GM19043 (cell line): ENCODE measurements around the gene SLC50A1.
"Not testable (repeated sequence)": the region's sequence is repeated elsewhere in the genome, so short reads cannot be mapped to it uniquely, and the experiment has no call there.

Experiments used
- ATAC-seq: cut with Tn5 transposase; IDR thresholded peaks from one replicate; pipeline ENCODE4 v1.9.1; 2021; ENCODE audit warnings: low read depth; ENCODE audit not compliant: unreplicated experiment

SLC50A1 gene

GRCh38 chr1:155133799-155134281, 1.8 kb upstream of the SLC50A1 start:
- ATAC-seq: no peak

GRCh38 chr1:155134322-155134721, 1.3 kb upstream of the SLC50A1 start:
- ATAC-seq: no peak

GRCh38 chr1:155134880-155135414, 705 bp upstream of the SLC50A1 start:
- no peak for ATAC-seq

- no peak for ATAC-seq
These were observed 1.1 kb downstream of the SLC50A1 start for GRCh38 chr1:155136748-155137147.

- ATAC-seq: no peak
These were observed 1.7 kb downstream of the SLC50A1 start for GRCh38 chr1:155137154-155137949.

GRCh38 chr1:155139895-155140629, 4.4 kb downstream of the SLC50A1 start, which contains the start of gene DPM3:
DPM3 (minus strand) TSS chr1:155140531; CDS start chr1:155140240, 291 bp downstream.
- ATAC-seq: peak; percentile 62

DNA sequence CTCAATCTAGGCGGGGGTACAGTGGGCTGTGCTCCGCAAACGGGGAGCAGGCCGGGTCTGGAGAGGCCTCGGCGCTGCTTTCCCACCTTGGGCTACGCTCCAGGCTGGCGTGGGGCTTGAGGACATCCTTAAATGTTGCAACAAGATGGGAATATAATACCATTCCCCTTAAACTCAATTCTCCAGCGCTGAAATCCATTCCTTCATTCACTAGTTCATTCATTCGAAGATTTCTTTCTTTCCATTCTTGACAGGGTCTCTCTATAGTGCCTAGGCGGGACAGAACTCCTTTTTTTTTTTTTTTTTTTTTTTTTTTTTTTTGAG, 4.9 kb downstream of the SLC50A1 start:
- no peak for ATAC-seq

DNA sequence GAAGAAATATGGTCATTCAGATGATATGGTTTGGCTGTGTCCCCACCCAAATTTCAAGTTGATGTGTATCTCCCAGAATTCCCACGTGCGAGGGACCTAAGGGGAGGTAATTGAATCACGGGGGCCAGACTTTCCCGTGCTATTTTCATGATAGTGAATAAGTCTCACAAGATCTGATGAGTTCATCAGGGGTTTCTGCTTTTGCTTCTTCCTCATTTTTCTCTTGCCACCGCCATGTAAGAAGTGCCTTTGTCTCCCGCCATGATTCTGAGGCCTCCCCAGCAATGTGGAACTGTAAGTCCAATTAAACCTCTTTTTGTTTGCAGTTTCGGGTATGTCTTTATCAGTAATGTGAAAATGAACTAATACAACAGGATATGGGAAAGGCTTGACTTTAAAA, 6.1 kb downstream of the SLC50A1 start:
- no peak for ATAC-seq

DNA sequence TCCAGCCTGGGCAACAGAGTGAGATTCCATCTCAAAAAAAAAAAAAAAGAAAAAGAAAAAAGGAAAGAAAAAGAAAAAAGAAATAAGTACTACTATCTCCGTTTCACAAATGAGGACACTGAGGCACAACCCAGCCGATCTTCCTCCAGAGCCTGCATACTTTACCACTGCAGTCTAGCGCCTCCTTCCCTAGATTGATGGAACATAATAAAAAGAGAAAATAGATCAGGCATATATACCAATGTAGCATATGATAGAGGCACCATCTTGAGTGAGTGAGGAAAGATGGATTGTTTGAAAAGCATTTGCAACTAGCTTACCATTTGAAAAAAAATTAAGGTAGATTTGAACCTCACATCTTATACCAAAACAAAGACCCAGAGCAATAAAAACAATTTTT, 9.8 kb downstream of the SLC50A1 start:
- ATAC-seq: no peak

DNA sequence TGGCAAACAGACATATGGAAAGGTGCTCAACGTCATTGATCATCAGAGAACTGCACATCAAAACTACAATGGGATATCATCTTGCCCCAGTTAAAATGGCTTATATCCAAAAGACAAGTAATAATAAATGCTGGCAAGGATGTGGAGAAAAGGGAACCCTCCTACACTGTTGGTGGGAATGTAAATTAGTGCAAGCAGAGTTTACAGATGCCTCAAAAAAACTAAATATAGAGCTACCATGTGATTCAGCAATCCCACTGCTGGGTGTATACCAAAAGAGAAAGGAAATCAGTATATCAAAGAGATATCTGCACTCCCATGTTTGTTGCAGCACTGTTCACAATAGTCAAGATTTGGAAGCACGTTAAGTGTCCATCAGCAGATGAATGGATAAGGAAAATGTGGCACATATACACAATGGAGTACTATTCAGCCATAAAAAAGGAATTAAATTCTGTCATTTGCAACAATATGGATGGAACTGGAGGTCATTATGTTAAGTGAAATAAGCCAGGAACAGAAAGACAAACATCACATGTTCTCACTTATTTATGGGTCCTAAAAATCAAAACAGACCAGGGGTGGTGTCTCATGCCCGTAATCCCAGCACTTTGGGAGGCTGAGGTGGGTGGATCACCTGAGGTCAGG, 20.5 kb downstream of the SLC50A1 start:
- not testable (repeated sequence) for ATAC-seq

GRCh38 chr1:155158991-155159390, 23.3 kb downstream of the SLC50A1 start:
- ATAC-seq: no peak

GRCh38 chr1:155160128-155160527, 24.5 kb downstream of the SLC50A1 start:
- ATAC-seq: no peak

GRCh38 chr1:155162631-155163030, 27.0 kb downstream of the SLC50A1 start:
- not testable (repeated sequence) for ATAC-seq

- ATAC-seq: not testable (repeated sequence)
These were observed 28.1 kb downstream of the SLC50A1 start for GRCh38 chr1:155163785-155164184.

- ATAC-seq: not testable (repeated sequence)
These were observed 29.0 kb downstream of the SLC50A1 start for GRCh38 chr1:155164625-155165024.

DNA sequence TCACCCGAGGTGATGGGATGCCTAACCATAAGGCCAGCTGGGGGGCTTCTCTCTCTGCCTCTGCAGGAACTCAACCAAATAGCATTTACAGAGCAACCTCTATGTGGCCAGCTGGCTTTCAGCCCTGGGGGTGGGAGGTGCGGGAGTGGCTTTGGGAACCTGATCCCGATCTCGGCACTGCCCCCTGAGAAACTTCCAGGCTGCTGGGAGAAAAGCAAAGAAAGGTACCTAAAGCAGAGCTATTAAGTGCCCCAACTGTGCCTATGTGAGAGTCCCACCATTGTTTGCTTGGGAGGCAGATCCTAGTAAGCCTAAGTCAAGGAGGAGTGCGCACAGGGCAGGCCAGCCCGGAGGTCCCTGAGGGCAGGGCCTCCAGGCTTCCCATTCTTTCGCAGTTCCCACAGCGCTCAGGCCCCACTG, 30.4 kb downstream of the SLC50A1 start:
- ATAC-seq: no peak

DNA sequence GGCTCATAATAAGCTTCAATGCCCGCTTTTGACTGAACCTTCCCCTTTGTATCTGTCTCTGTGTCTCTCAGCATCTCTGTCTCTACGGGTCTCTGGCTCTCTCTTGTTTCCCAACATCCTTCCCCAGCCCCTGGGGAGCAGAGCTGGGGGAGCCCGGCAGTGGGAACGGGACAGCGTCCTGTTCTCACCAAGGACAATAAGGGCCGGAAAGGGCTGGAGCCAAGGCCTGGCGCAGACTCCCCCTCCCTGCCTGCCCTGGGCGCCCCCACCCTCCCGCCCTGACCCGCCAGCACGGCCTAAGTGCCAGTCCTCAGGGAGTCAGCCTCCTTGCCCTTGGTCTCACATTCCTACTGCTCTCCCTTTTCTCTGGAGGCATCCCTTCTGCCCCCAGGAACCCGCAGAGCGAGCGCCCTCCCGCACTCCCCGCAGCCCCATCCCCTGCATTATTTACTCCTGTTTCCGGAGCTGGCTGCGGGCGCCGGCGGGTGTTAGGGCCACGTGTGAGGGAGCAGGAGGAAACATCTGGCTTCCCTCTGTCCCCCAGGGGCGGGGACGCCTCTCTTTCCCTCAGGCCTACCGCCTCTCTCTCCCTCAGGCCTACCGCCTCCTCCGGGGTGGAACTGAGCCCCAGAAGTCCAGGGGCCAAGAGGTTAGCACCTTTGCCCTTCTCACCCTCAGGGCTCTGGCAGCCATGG, 31.0 kb downstream of the SLC50A1 start:
- ATAC-seq: no peak

DNA sequence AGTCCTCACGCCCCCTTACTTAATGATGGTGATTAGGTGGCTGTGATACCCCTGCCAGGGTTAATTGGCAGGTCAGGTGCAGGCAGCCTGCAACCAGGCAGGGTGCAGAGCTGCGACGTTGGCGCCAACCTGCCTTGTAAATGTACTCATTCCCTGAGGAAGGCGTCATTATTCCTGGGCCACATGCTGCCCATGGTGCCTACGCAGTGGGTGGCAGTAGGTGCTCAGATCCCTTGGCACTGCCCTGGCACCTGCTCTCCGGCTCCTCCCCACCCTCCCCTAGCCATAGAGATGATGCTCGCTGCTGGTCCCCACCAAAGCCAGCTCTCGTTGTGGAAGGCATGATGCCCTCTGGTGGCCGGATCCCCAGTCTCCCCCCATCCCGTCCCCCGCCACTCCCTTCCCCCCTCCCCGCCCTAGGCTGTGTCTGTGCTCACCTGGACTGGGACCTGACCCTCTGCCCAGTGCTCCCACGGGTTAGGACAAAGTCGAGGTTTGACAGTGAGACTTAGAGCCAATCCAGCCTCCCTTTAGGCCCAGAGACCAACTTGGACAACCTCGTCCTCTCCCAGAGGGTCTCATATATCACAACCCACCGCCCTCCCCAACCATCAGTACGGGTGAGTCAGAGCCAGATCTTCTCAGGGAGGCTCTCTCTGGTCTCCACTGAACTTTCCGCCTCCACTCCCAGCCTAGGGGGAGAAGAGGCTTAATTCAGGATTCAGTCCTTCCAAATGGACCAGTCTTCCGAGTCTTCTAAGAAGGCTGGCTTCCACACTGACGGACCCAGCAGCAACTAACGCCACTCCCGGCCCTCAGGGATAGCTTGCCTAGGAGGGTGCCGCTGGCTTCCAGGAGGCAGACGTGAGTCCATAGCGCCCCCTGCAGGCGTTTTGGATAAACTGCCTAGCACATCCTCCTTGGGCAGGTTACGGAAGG, 31.8 kb downstream of the SLC50A1 start:
- ATAC-seq: no peak

DNA sequence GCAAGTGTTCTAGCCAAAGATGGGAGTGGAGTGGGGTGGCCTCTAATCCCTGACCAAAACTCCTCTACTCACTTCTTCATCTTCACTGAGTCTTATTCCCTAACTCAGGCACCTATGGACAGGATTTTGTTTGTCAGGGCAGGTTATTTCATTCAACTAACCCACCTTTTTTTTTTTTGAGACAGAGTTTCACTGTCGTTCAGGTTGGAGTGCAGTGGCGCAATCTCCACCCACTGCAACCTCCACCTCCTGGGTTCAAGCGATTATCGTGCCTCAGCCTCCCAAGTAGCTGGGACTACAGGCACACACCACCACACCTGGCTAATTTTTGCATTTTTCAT, 32.4 kb downstream of the SLC50A1 start:
- ATAC-seq: not testable (repeated sequence)
